GM12801 (cell line): Measurements from ENCODE around the gene PPCDC.

Source experiments
- CTCF ChIP-seq: IDR thresholded peaks from one replicate; pipeline ENCODE4 v1.5.1; 2011; ENCODE audit warnings: control low read depth; ENCODE audit not compliant: insufficient read length; ENCODE audit errors: extremely low read depth

The PPCDC gene

GRCh38 chr15:74988007-74988800, 35.2 kb upstream of the PPCDC start:
- TF ChIP-seq CTCF: no peak

GRCh38 chr15:74989527-74989926, 33.9 kb upstream of the PPCDC start:
- no peak for TF ChIP-seq CTCF

DNA sequence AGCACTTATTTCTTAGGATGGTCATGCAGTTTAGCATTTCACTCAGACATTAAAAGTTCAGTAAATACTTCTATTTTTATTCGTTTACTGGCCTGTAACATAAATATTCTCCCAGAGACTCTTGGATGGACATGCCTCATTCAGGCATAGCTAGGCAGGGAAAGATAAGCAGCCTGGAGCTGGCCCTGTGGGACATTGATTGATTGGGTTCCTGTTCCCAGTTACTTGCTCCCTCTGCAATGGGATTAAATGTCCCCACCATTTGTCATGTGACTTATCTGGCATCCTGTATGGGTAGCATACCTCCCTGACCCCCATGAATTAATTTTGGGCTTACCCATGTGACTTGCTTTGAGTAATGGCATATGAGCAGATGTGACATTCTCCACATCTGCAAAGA, 30.8 kb upstream of the PPCDC start:
- TF ChIP-seq CTCF: no peak

- no peak for TF ChIP-seq CTCF
These were observed 29.2 kb upstream of the PPCDC start for GRCh38 chr15:74994236-74994635.

DNA sequence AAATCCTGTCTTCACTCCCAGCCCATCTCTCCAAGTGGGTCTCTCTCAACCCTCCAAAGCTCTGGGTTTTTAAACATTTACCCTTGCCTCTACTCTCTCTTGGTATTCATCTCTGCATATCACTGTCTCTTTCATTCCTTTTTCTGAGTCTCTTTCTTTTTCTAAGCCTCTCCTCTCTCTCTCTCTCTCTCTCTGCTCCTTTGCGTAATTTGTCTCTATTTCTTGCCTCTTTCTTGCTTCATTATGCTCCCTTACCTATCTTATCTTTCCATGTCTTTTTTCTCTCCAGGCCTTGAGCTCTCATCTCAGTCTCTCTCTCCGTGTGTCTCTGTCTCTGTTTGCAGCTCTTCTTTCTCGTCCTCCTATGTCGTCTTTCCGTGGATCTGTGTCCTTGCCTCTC, 28.7 kb upstream of the PPCDC start:
- TF ChIP-seq CTCF: no peak

GRCh38 chr15:74995182-74995778, 28.1 kb upstream of the PPCDC start, which contains the start of gene SCAMP5:
Gene SCAMP5 (plus strand): TSS chr15:74995563. CDS start chr15:75011840, 16,277 bp downstream.
- no peak for TF ChIP-seq CTCF

DNA sequence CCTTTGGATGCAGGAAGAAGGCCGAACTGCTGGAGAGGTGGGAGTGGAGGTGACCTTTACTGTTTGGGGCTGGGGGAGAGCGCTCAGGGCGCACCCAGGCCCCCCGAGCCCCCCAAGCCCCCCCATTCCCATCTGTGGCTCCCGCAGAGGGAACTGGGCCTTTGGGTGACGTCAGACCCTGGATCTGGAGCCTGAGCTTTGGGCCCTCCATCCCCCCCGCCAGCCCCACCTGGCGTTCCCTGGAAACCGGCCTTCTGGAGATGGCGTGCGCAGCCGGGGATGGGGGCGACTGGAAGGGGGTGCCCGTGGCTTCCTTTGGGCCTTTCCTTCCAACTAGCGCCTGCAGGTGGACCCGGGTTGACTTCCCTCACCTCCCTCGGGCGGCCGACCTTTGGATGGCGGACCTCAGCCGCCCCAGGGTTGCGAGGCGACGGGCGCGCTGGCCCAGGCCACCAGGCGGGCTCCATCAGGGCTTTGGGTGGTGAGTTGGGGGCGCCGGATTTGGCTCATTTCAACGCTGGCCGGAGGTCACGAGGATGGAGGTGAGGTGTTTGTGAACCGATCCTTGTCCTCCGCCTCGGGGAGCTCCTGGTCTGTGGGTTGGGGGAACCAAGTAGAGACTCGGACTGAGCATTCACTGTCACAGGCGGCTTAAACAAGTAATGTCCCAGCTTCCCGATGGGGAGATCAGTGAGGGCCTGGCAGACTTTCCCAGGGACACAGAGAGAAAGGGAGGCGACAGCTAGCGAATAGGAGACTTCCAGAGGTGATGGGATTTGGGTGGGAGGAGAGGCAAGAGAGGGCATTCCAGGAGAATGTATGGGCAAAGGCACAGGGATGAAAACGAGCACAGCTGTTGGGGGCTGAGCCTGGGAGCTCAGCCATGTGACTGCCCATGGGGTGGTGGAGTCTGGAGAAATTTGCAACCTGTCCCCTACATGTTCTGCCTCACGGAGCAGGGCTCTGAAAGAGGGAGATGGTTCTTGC, 27.3 kb upstream of the PPCDC start:
- no peak for TF ChIP-seq CTCF
